GM12872 (cell line): ENCODE data around the gene RCE1.

ENCODE experiments used
- TF ChIP-seq, protein P1 (sequence below): IDR thresholded peaks from 3 replicates; pipeline ENCODE4 v1.5.1; 2011; ENCODE audit warnings: low read depth, mild to moderate bottlenecking, low read length, moderate library complexity; ENCODE audit not compliant: insufficient read depth

The RCE1 gene

DNA sequence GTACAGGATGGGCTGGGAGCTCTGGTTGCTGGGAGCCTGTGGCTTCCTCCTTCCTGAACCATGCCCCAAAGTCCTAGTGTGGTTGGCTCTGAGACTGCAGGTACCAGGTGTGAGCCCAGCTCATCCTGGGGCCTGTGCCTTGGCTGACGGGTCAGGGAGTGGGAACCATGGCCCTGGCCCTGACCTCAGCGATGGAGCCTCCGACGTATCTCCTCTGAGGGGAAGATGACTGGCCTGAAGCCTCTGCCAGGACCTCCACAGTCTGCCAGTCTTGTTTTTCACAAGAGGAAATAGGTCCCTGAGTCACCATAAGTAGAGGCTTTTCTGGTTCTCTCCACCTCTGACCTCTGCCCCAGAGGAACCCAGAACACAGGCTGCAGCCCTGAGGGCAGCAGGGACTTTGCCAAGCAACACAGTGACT, 3.4 kb downstream of the RCE1 start:
- TF ChIP-seq, protein P1, sequence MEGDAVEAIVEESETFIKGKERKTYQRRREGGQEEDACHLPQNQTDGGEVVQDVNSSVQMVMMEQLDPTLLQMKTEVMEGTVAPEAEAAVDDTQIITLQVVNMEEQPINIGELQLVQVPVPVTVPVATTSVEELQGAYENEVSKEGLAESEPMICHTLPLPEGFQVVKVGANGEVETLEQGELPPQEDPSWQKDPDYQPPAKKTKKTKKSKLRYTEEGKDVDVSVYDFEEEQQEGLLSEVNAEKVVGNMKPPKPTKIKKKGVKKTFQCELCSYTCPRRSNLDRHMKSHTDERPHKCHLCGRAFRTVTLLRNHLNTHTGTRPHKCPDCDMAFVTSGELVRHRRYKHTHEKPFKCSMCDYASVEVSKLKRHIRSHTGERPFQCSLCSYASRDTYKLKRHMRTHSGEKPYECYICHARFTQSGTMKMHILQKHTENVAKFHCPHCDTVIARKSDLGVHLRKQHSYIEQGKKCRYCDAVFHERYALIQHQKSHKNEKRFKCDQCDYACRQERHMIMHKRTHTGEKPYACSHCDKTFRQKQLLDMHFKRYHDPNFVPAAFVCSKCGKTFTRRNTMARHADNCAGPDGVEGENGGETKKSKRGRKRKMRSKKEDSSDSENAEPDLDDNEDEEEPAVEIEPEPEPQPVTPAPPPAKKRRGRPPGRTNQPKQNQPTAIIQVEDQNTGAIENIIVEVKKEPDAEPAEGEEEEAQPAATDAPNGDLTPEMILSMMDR: no peak

DNA sequence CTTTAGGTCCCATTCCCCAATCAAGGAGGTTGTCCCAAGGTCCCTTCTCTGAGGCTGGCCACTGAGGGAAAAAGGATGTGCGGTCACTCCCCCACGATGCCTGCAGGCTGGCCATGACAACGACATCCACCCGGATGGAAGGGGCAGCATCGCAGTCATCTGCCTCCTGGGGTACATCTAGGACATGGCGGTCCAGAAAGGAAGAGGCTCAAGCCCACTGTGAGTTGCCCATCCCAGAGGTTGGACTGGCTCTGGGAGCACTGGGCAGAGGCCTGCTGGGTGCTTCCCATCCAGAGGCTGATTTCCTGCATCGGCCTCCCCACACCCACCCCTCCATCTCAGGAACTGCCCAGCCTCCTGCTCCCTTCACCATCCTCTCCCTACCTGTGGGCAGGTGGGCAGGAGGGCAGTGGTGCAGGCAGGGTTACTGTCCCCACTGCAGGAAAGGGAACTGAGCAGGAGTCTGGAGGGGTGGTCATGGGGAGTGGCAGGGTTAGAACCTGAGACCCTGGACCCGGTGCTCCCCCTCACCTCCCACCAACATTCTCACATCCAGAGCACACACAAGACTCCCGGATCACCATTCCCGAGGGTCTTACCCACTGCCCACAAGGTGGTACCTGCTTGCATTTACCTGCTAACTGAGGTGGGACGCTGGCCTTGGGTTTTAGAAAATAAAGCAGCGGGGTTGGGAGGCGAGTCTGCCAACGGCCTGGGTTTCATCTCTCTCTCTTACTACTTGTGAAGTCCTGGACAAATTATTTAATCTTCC, 4.4 kb downstream of the RCE1 start:
- TF ChIP-seq, protein P1: no peak

DNA sequence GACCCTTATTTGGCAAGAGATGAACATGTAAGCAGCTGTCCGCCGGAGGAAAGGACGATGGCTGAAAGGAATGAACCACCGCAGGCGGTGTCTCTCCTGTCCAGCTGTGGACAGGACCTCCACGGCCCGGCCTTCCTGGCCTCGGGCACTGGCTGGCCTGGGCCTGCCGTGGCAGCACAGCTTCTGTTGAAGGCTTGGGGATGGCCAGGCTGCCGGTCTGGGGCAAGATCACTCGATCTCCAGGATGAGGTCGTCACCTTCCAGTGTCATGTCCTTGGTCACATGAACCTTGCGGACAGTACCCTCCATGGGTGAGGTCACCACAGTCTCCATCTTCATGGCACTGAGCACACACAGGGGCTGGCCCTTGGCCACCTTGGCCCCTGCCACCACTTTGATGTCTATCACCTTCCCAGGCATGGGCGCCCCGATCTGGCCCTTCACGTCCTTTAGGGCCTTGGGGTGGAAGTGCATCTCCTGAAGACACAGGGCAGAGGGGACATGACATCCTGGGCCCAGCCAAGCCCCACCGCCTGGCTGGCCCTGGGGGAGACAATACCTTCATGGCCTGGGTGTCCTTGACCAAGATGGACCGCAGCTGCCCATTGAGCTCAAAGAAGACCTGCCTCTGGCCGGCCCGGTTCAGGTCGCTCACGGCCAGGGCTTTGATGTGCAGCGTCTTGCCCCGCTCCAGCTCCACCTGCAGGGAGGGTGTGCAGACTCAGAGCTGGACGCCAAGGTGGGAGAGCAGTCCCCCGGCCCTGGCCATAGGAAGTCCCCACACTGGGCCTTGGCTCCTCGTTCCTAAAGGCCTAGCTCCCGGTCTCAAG, 5.6 kb downstream of the RCE1 start:
- TF ChIP-seq, protein P1: no peak

DNA sequence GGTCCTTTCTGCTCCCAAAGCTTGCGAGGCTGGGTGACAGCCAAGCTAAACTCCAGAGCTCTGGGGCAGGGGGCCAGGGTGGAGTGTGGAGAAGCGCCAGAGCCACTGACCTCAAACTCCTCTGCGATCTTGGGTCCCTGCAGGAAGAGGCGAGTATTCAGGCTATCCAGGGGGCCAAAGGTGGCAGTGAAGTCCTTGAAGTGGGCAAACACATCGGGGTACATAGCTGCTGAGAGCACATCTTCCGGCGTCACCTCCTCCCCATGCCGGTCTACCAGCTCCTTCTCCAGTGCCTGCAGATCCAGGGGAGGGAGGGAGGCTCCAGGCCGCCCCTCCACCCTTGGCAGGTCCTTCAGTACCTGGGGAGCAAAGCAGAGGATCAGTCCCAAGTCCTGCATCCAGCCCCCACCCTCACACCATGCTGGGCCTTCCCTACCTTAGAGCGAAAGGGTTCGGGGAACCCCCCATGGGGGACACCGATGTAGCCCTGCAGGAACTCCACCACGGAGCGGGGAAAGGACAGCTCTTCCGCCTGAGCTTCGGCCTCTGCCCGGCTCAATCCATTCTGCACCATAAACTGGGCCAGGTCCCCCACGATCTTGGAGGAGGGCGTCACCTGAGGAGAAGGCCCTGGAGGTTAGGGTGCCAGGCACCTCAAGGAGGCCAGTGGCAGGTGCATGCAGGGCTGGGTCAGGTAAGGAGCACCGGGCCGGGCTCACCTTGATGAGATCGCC, 6.4 kb downstream of the RCE1 start:
- TF ChIP-seq, protein P1: no peak

DNA sequence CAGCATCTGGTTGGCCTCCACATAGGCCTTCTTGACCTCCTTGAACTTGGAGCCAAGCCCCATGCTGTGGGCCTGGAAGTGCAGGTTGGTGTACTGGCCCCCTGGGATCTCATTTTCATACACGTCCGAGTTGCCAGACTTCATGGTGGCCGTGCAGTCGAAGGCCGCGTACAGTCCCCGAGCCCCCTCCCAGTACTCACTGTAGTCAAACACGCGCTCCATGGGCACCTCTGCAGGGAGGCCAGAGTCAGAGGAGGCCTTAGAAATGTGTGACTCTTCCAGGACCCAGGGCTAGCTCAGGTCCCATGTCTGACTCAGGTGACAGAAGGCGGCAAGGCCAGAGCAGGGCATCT, 7.0 kb downstream of the RCE1 start:
- TF ChIP-seq, protein P1: no peak

DNA sequence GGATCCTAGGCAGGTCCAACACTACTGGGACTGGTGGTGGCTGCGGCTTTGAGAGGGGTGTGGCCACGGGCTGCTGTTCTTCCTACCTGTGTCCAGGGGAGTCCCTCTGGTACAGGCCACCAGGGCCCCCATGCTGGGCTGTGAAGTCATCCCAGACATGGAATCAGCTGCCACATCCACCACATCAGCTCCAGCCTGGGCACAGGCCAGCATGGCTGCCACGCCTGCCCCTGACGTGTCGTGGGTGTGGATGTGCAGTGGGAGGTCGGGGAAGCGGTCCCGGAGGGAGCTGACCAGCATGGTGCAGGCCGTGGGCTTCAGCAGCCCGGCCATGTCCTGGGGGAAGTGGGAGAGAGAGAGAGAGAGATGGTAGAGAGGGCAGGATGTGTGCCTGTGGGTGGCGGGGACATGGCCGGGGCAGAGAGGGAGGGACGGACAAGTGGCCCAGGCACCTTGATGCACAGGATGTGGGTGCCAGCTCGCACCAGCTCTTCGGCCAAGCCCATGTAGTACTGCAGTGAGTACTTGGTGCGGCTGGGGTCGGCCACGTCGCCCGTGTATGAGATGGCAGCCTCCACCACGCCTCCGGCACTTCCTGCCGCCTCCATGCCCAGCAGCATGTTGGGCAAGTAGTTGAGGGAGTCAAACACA, 7.5 kb downstream of the RCE1 start:
- TF ChIP-seq, protein P1: no peak

DNA sequence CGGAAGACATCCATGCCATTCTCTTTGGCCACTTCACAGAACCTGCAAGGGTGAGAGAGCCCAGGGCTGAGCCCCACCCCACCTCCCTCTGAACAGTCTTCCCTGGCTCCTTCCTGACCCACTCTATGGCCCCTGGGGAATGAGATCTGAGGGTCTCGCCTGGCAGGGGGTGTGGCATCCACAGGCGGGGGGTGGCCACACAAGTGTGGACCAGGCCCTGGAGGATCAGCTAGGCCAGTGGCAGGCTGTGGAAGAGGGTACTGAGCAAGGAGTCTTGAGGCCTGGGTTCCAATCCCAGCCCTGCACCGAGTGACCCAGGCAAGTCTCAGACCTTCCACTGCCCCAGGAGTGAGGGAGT, 8.0 kb downstream of the RCE1 start:
- TF ChIP-seq, protein P1: no peak
